AG04449 (cell line): Measurements from ENCODE around the gene SDSL.

Experiments used
- CTCF ChIA-PET: fragments of 350-600 bp; formaldehyde crosslinking; extraction: SDS; loops from one replicate; lab custom pipeline; 2021; ENCODE audit warnings: antibody characterized with exemption; lab: Yijun Ruan, JAX
- POLR2A ChIA-PET: fragments of 400-600, 350-600 bp; formaldehyde crosslinking; extraction: SDS; loops from one replicate; lab custom pipeline; 2020; ENCODE audit warnings: antibody characterized with exemption, inconsistent platforms; lab: Yijun Ruan, JAX
- DNase-seq: peaks from one replicate; pipeline ENCODE4 v3.0.0-alpha.2; 2010; ENCODE audit warnings: low read depth, low spot score
- H3K4me3 ChIP-seq: 2 replicates; pipeline ENCODE4 v1.5.1; 2011; ENCODE audit warnings: low read depth, mild to moderate bottlenecking, control low read depth, low read length
- CTCF ChIP-seq: IDR thresholded peaks from one replicate; pipeline ENCODE4 v1.5.1; 2011; ENCODE audit warnings: mild to moderate bottlenecking, moderate library complexity, low read length, control low read depth, inconsistent platforms; ENCODE audit not compliant: insufficient read depth; ENCODE audit errors: missing control alignments

SDSL gene

GRCh38 chr12:113459981-113460380, 37.8 kb downstream of the SDSL start:
- TF ChIP-seq CTCF: no peak
- H3K4me3 ChIP-seq: no peak overlapping the region
- no peak for DNase-seq
- ChIA-PET POLR2A (no interaction called here), CTCF (interaction anchor here (1.1 to 9.0 kb wide), 6 partner anchors 10 to 450 kb away, joined by 3 to 104 read pairs (median 8); no protein-coding TSS in a partner anchor)

GRCh38 chr12:113461666-113462065, 39.5 kb downstream of the SDSL start:
- TF ChIP-seq CTCF: peak; percentile 49
- ChIA-PET POLR2A (interaction anchor here (0.5 kb wide), 1 partner anchor 449 kb away, joined by 3 read pairs; no protein-coding TSS in a partner anchor), CTCF (interaction anchor here (0.6 to 9.0 kb wide), 20 partner anchors 8 to 457 kb away, joined by 3 to 104 read pairs (median 6); no protein-coding TSS in a partner anchor)
- no peak overlapping the region for H3K4me3 ChIP-seq
- no peak for DNase-seq

GRCh38 chr12:113462117-113462774, 40.1 kb downstream of the SDSL start:
- peak; percentile 94 for TF ChIP-seq CTCF
- peak overlapping the region; percentile 23 for H3K4me3 ChIP-seq
- CTCF ChIA-PET: interaction anchor here (1.0 to 9.0 kb wide), 16 partner anchors 10 to 457 kb away, joined by 3 to 104 read pairs (median 6); no protein-coding TSS in a partner anchor
- DNase-seq: no peak
- POLR2A ChIA-PET: no interaction called here

- ChIA-PET POLR2A (no interaction called here), CTCF (interaction anchor here (0.6 to 9.0 kb wide), 6 partner anchors 11 to 456 kb away, joined by 3 to 104 read pairs (median 14); no protein-coding TSS in a partner anchor)
- DNase-seq: no peak
- H3K4me3 ChIP-seq: no peak overlapping the region
- no peak for TF ChIP-seq CTCF
These were observed 41.0 kb downstream of the SDSL start for GRCh38 chr12:113462998-113463745.

GRCh38 chr12:113463746-113464451, 41.7 kb downstream of the SDSL start:
- no peak overlapping the region for H3K4me3 ChIP-seq
- no peak for TF ChIP-seq CTCF
- ChIA-PET CTCF (interaction anchor here (0.6 to 9.0 kb wide), 5 partner anchors 22 to 446 kb away, joined by 3 to 104 read pairs (median 3); no protein-coding TSS in a partner anchor), POLR2A (no interaction called here)
- DNase-seq: no peak

- POLR2A ChIA-PET: no interaction called here
- DNase-seq: no peak
- H3K4me3 ChIP-seq: no peak overlapping the region; the same call in 1 of the 2 replicates
- TF ChIP-seq CTCF: no peak
- CTCF ChIA-PET: interaction anchor here (0.9 to 2.6 kb wide), 6 partner anchors 19 to 448 kb away, joined by 3 to 7 read pairs (median 4); no protein-coding TSS in a partner anchor
These were observed 42.2 kb downstream of the SDSL start for GRCh38 chr12:113464452-113464775.
